ENCODE results near the gene HSD11B1. TPM values are rescaled to one million over a fixed set of nuclear protein-coding genes. Genes with fewer than 3 reads are reported as not detected.
A peak's percentile ranks its signal among the peaks of the same experiment; 100 is the strongest.

HSD11B1 gene
- total RNA-seq, 1 donor from 2014 or later = not detected

DNA sequence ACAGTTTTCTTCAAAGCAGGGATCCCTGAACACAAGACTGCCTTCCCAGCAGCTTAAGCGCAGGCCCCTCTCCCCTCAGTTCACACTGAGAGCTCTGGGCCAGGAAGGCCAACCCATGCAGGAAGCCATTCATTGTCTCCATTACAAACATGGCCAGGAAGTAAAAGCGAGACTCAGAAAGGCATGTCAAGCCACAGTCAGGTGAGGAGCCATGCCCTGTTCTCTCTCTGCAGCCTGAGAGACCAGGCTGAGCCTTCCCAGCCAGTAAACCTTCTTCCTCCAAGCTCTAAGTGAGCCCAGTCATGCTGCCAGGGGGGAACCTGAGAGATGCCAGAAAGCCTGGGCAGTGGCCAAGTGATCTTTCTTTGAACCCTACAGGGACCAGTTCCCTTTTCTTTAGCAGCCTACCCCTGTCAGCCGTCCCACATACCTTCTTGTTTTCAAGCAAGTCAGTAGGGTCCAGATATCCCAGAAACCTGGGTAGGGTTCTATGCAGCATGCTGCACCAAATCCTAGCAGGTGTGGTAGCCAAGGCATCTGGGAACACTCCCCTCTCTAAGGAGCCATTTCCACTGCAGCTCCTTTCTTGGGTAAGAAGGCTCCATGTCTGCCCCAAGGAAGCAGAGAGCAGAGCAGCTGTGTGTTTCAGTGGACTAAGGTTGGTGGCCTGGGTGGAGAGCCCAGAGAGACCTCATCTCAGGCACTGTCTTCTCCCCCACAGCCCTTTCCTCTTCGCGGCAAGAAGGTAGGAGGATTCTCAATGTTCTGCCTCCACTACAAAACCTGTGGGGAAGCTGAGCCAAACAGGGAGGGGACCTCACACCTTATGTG is 52.2 kb downstream of the HSD11B1 start:
- Mint-ChIP-seq H3K27ac (peak overlapping the region; percentile 99), H3K4me3 (peak overlapping the region; percentile 96), H3K27me3 (no peaks in the 10 kb centered on the region), H3K4me1 (peaks cover 85% of the 10 kb centered on the region), H3K9me3 (no peaks in the 10 kb centered on the region), H3K36me3 (ENCODE audit: low read depth) (peaks cover 41% of the 10 kb centered on the region)
- peak; percentile 32 for ATAC-seq (ENCODE audit: low read depth)
- no peak for DNase-seq
- intact Hi-C loops (cut with micrococcal nuclease) = loop anchor here (1.0 to 5.0 kb wide), 6 partner anchors 10 to 1500 kb away; partner anchors contain the start of genes RCOR3 and UTP25
- ChIA-PET POLR2A (interaction anchor here (0.7 to 8.0 kb wide), 9 partner anchors 9 to 1576 kb away, joined by 3 to 175 read pairs (median 8); partner anchors contain the start of genes C1orf74 and UTP25), CTCF (interaction anchor here (1.4 to 11.3 kb wide), 5 partner anchors 9 to 28 kb away, joined by 3 to 88 read pairs (median 5); partner anchors contain the start of gene C1orf74)
- TF ChIP-seq, protein P1, sequence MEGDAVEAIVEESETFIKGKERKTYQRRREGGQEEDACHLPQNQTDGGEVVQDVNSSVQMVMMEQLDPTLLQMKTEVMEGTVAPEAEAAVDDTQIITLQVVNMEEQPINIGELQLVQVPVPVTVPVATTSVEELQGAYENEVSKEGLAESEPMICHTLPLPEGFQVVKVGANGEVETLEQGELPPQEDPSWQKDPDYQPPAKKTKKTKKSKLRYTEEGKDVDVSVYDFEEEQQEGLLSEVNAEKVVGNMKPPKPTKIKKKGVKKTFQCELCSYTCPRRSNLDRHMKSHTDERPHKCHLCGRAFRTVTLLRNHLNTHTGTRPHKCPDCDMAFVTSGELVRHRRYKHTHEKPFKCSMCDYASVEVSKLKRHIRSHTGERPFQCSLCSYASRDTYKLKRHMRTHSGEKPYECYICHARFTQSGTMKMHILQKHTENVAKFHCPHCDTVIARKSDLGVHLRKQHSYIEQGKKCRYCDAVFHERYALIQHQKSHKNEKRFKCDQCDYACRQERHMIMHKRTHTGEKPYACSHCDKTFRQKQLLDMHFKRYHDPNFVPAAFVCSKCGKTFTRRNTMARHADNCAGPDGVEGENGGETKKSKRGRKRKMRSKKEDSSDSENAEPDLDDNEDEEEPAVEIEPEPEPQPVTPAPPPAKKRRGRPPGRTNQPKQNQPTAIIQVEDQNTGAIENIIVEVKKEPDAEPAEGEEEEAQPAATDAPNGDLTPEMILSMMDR (IDR thresholded peaks at IDR 0.05) = no peak

DNA sequence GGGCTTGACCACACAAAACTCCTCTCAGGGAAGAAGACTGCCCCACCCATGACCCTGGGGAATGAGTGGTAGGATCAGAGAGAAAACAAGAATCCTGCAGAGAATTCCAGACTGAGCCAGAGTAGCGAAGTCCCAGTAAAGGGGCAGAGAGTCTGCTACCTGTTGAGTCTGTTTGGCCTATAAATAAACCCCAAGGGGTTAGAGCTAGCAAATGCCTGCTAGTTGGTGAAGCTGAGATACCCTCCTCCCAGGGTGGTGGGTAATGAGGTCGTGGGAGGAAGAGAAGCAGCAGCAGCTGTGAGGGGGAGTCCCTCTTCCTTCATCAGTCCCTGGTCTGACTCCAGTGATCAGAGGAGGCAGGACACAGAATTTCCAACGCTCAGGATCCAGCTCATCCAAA is 53.8 kb downstream of the HSD11B1 start:
- ChIA-PET POLR2A (interaction anchor here (1.2 to 8.0 kb wide), 3 partner anchors 9 to 15 kb away, joined by 3 to 175 read pairs (median 44); no protein-coding TSS in a partner anchor), CTCF (interaction anchor here (11.3 kb wide), 1 partner anchor 9 kb away, joined by 88 read pairs; no protein-coding TSS in a partner anchor)
- DNase-seq (no peak), ATAC-seq (ENCODE audit: low read depth) (no peak)
- no peaks in the 10 kb centered on the region for H3K9me3 Mint-ChIP-seq
- peak overlapping the region; percentile 99 for H3K27ac Mint-ChIP-seq
- peaks cover 57% of the 10 kb centered on the region for H3K36me3 Mint-ChIP-seq (ENCODE audit: low read depth)
- TF ChIP-seq, protein P1 (IDR thresholded peaks at IDR 0.05) = no peak
- no peaks in the 10 kb centered on the region for H3K27me3 Mint-ChIP-seq
- peaks cover 89% of the 10 kb centered on the region for H3K4me1 Mint-ChIP-seq
- intact Hi-C loops (cut with micrococcal nuclease) = loop anchor here (5.0 kb wide), 1 partner anchor 1499 kb away; the partner anchor contains the start of gene RCOR3
- H3K4me3 Mint-ChIP-seq = peak overlapping the region; percentile 61

DNA sequence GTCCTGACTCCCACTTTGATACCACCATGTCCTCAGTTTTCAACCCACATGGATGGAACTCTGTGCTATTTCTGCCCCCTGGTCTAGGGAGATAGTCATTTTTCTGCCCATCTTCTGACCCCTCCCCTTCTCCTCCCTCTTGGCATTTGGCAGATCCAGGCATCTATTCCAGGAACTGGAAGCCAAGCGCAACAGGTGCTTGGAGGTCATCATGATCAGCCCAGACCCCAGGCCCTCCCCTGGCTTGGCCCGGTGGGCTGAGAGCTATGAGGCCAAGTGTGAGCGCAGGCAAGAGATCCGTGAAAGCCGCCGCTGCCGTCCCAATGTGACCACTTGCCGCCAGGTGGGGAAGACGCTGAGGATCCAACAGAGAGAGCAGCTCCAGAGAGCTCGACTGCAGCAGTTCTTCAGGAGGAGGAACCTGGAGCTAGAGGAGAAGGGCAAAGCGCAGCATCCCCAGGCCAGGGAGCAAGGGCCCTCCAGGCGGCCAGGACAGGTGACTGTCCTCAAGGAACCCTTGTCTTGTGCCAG is 55.2 kb downstream of the HSD11B1 start:
- ChIA-PET CTCF (interaction anchor here (0.7 to 2.4 kb wide), 2 partner anchors 12 to 16 kb away, joined by 4 to 10 read pairs; no protein-coding TSS in a partner anchor), POLR2A (interaction anchor here (7.4 to 8.0 kb wide), 2 partner anchors 8 to 14 kb away, joined by 44 to 175 read pairs; no protein-coding TSS in a partner anchor)
- DNase-seq (no peak), ATAC-seq (ENCODE audit: low read depth) (no peak)
- Mint-ChIP-seq H3K4me3 (no peak overlapping the region), H3K36me3 (ENCODE audit: low read depth) (peaks cover 68% of the 10 kb centered on the region), H3K9me3 (no peaks in the 10 kb centered on the region), H3K4me1 (peaks cover 89% of the 10 kb centered on the region), H3K27ac (peak overlapping the region; percentile 62), H3K27me3 (no peaks in the 10 kb centered on the region)
- TF ChIP-seq, protein P1 (IDR thresholded peaks at IDR 0.05) = no peak
- intact Hi-C loops (cut with micrococcal nuclease) = loop anchor here (5.0 kb wide), 1 partner anchor 1497 kb away; the partner anchor contains the start of gene RCOR3

DNA sequence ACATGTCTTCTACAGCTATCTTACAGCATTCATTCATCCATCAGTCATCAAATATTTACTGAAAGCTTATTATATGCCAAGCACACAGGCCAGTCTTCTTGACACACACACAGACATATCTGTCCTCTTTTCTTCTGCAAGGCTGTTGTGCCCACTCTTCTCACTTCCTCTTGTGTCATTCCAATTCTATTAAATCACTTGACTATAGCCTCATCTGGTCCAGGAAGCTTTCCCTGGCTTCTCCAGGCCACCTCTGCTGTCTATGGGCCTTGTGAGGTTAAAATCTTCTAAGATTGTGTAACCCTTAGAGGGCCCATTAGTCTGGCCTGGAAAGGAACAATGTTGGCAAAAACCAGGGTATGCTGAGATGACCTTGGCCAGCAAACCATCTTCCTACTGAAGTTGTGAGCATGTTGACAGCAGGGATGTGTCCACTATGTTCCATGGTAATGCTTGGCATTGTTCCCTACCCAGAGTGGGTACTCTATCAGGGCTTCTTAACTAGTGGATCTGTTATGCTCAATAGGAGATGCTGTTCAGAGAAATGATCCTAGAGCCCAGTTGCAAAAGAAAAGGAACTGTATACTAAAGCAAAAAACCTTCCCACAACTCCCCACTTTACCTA is 56.5 kb downstream of the HSD11B1 start:
- Mint-ChIP-seq H3K36me3 (ENCODE audit: low read depth) (peaks cover 75% of the 10 kb centered on the region), H3K9me3 (no peaks in the 10 kb centered on the region), H3K27me3 (no peaks in the 10 kb centered on the region), H3K4me1 (peaks cover 84% of the 10 kb centered on the region), H3K4me3 (no peak overlapping the region), H3K27ac (peak overlapping the region; percentile 51)
- ATAC-seq (ENCODE audit: low read depth) = no peak
- intact Hi-C loops (cut with micrococcal nuclease) = no loop called here
- CTCF ChIA-PET = interaction anchor here (0.7 to 2.4 kb wide), 2 partner anchors 13 to 15 kb away, joined by 4 to 10 read pairs; no protein-coding TSS in a partner anchor
- TF ChIP-seq, protein P1 (IDR thresholded peaks at IDR 0.05) = no peak
- POLR2A ChIA-PET = interaction anchor here (7.4 to 8.0 kb wide), 2 partner anchors 7 to 13 kb away, joined by 44 to 175 read pairs; no protein-coding TSS in a partner anchor
- DNase-seq = no peak

Measured in activated B cell treated with CpG ODN at 0.5 μM for 24 hours (primary cell).